GM23338 (cell line): ENCODE results near the gene ARHGEF10L. TPM values are rescaled to one million over a fixed set of nuclear protein-coding genes. Genes with fewer than 3 reads are reported as not detected.

Source experiments
- ATAC-seq: fragments of 200-7000 bp; cut with Tn5 transposase; 3 replicates; pipeline ENCODE4 v1.9.1; 2020
- DNase-seq: peaks from one replicate; pipeline ENCODE4 v3.0.0-alpha.2; 2015; ENCODE audit warnings: low spot score
- H2AFZ ChIP-seq: fragments of 200-600 bp; sonication (generic); 2 replicates; pipeline ENCODE4 v1.8.0; 2016; ENCODE audit warnings: antibody characterized with exemption, mild to moderate bottlenecking, moderate library complexity
- H3F3A ChIP-seq: fragments of 200-600 bp; sonication (generic); replicated peaks from 2 replicates; pipeline ENCODE4 v1.8.0; 2017; ENCODE audit warnings: antibody characterized with exemption, mixed run types, low read depth
- H3K27ac ChIP-seq: fragments of 200-600 bp; sonication (generic); 2 replicates; pipeline ENCODE4 v1.6.1; 2016; ENCODE audit warnings: low read depth
- H3K27me3 ChIP-seq: fragments of 200-600 bp; sonication (generic); 2 replicates; pipeline ENCODE4 v1.8.0; 2016; ENCODE audit warnings: mild to moderate bottlenecking, mixed run types, moderate library complexity; ENCODE audit not compliant: insufficient read depth
- H3K36me3 ChIP-seq: fragments of 200-600 bp; sonication (generic); 2 replicates; pipeline ENCODE4 v1.8.0; 2016; ENCODE audit warnings: mild to moderate bottlenecking; ENCODE audit not compliant: insufficient read depth
- H3K4me1 ChIP-seq: fragments of 200-600 bp; sonication (generic); 2 replicates; pipeline ENCODE4 v1.8.0; 2016; ENCODE audit warnings: mild to moderate bottlenecking, moderate library complexity; ENCODE audit not compliant: insufficient read depth
- H3K4me2 ChIP-seq: fragments of 200-600 bp; sonication (generic); 2 replicates; pipeline ENCODE4 v1.7.1; 2017; ENCODE audit warnings: mixed run types
- H3K4me3 ChIP-seq: fragments of 200-600 bp; sonication (generic); 2 replicates; pipeline ENCODE4 v1.6.1; 2016; ENCODE audit warnings: mixed run types
- H3K79me2 ChIP-seq: fragments of 200-600 bp; sonication (generic); replicated peaks from 2 replicates; pipeline ENCODE4 v1.8.0; 2017; ENCODE audit warnings: mild to moderate bottlenecking; ENCODE audit not compliant: insufficient read depth
- H3K9me2 ChIP-seq: fragments of 200-600 bp; sonication (generic); 2 replicates; pipeline ENCODE4 v1.8.0; 2017; ENCODE audit not compliant: insufficient read depth
- H4K20me1 ChIP-seq: fragments of 200-600 bp; sonication (generic); replicated peaks from 2 replicates; pipeline ENCODE4 v1.8.0; 2017; ENCODE audit warnings: mild to moderate bottlenecking; ENCODE audit not compliant: insufficient read depth
- H3K27ac Mint-ChIP-seq: 2 replicates; pipeline ENCODE4 v1.8.0; 2020; ENCODE audit warnings: inconsistent platforms, mild to moderate bottlenecking, moderate library complexity, mixed read lengths
- H3K27me3 Mint-ChIP-seq: 3 replicates; pipeline ENCODE4 v1.8.0; 2022; ENCODE audit warnings: low read depth, mild to moderate bottlenecking, moderate library complexity, mixed read lengths, inconsistent platforms; ENCODE audit not compliant: insufficient read depth, poor library complexity
- H3K36me3 Mint-ChIP-seq: 3 replicates; pipeline ENCODE4 v1.8.0; 2021; ENCODE audit warnings: low read depth, mild to moderate bottlenecking, inconsistent platforms, moderate library complexity, mixed read lengths
- H3K4me1 Mint-ChIP-seq: 3 replicates; pipeline ENCODE4 v1.8.0; 2020; ENCODE audit warnings: mild to moderate bottlenecking, inconsistent platforms, mixed read lengths
- H3K4me3 Mint-ChIP-seq: 3 replicates; pipeline ENCODE4 v1.8.0; 2021; ENCODE audit warnings: moderate library complexity, mild to moderate bottlenecking, inconsistent platforms, mixed read lengths
- H3K9me3 Mint-ChIP-seq: 3 replicates; pipeline ENCODE4 v1.8.0; 2020; ENCODE audit warnings: moderate library complexity, mild to moderate bottlenecking, inconsistent platforms, mixed read lengths
- CREB1 ChIP-seq: fragments of 250-450 bp; sonication (Bioruptor Pico); IDR thresholded peaks from 2 replicates; pipeline ENCODE4 v1.5.0; 2020; ENCODE audit warnings: low read depth, mild to moderate bottlenecking, moderate library complexity
- EZH2 ChIP-seq: fragments of 200-600 bp; sonication (generic); IDR thresholded peaks from one replicate; pipeline ENCODE4 v1.8.0; 2017; ENCODE audit warnings: antibody characterized with exemption, mild to moderate bottlenecking, low read depth; ENCODE audit not compliant: unreplicated experiment
- EZH2phosphoT487 ChIP-seq: fragments of 200-600 bp; sonication (generic); IDR thresholded peaks from one replicate; pipeline ENCODE4 v1.8.1; 2018; ENCODE audit warnings: antibody characterized with exemption; ENCODE audit not compliant: unreplicated experiment
- JUNB ChIP-seq: IDR thresholded peaks from one replicate; pipeline ENCODE4 v1.6.1; 2016; ENCODE audit warnings: antibody characterized with exemption; ENCODE audit not compliant: unreplicated experiment
- NANOG ChIP-seq: IDR thresholded peaks from 2 replicates; pipeline ENCODE4 v1.6.1; 2016; ENCODE audit warnings: antibody characterized with exemption, borderline replicate concordance
- POLR2AphosphoS5 ChIP-seq: IDR thresholded peaks from 2 replicates; pipeline ENCODE4 v1.6.1; 2016; ENCODE audit warnings: antibody characterized with exemption, low read depth
- STAT1 ChIP-seq: IDR thresholded peaks from one replicate; pipeline ENCODE4 v1.6.1; 2016; ENCODE audit warnings: antibody characterized with exemption; ENCODE audit not compliant: unreplicated experiment
- ZNF114 ChIP-seq: fragments of 250-450 bp; sonication (Bioruptor Pico); IDR thresholded peaks from 2 replicates; pipeline ENCODE4 v1.5.0; 2020; ENCODE audit warnings: mild to moderate bottlenecking, moderate library complexity
- ZNF331 ChIP-seq: fragments of 250-450 bp; sonication (Bioruptor Pico); IDR thresholded peaks from 2 replicates; pipeline ENCODE4 v1.5.0; 2020; ENCODE audit warnings: low read depth, mild to moderate bottlenecking, moderate library complexity
- polyA plus RNA-seq: library from polyadenylated mRNA; unstranded; fragments of >200 nt; fragmentation: Nextera tagmentation; extraction: Ambion mirVana; gene quantifications from 2 replicates; pipeline ENCODE4 v1.2.1, GENCODE V29; 2016
- total RNA-seq: library from RNA; depleted of rRNA; stranded (reverse); fragments of >200 nt; shearing (Covaris generic); gene quantifications from 2 replicates; pipeline ENCODE4 v1.2.3, GENCODE V29; 2014
- TF ChIP-seq, protein P1 (sequence below): IDR thresholded peaks from 2 replicates; pipeline ENCODE4 v1.6.1; 2016; ENCODE audit warnings: antibody characterized with exemption
- TF ChIP-seq, protein P2 (sequence below): fragments of 250-450 bp; sonication (Bioruptor Pico); IDR thresholded peaks from 2 replicates; pipeline ENCODE4 v1.5.0; 2020; ENCODE audit warnings: mild to moderate bottlenecking, moderate library complexity
- TF ChIP-seq, protein P3 (sequence below), 2 experiments: fragments of 200-600 bp in 1 of 2; sonication (generic) in 1 of 2; conservative IDR thresholded peaks; 2 replicates each; pipeline versions ENCODE4 v1.5.1 to v1.6.1; 2016 to 2017; ENCODE audit warnings: antibody characterized with exemption in 2 of 2, low read depth in 2 of 2, mild to moderate bottlenecking in 2 of 2, moderate library complexity in 1 of 2
- TF ChIP-seq, protein P4 (sequence below): IDR thresholded peaks from one replicate; pipeline ENCODE4 v1.6.1; 2018; ENCODE audit warnings: antibody characterized with exemption; ENCODE audit not compliant: unreplicated experiment

The ARHGEF10L gene
- total and polyA plus RNA-seq, 2 experiments from 2014 or later, result 12.1 to 46.8 TPM

DNA sequence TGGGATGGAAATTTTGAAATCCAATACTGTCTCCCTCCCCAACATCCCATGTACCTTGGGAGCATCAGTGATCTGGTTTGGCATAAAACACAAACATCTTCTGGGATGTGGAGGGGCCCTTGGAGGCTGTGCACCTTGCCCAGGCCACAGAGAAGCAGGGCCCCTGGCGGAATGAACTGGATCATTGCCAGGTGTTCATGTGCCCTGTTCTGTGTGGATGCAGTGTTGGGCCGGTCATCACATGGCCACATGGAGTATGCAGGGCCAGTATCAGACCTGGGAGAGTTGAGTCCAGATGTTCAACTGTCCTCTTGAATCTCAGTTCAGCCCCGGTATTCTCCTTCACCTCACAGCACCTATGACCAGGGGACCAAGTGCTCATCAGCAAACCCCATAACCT lies 26.9 kb downstream of the ARHGEF10L start:
- no peak overlapping the region for H3K27ac Mint-ChIP-seq
- Histone ChIP-seq H3K36me3 (no peaks in the 10 kb centered on the region), H3F3A (peaks cover 12% of the 10 kb centered on the region), H3K9me2 (no peaks in the 10 kb centered on the region), H2AFZ (no peak overlapping the region), H3K79me2 (peaks cover 100% of the 10 kb centered on the region), H3K4me2 (no peak overlapping the region), H3K4me3 (no peak overlapping the region), H4K20me1 (peaks cover 6% of the 10 kb centered on the region; the same call in 1 of the 2 replicates), H3K4me1 (peaks cover 49% of the 10 kb centered on the region), H3K27ac (no peak overlapping the region), H3K27me3 (no peaks in the 10 kb centered on the region)
- ATAC-seq (no peak), DNase-seq (no peak)
- H3K27me3 Mint-ChIP-seq, result peaks cover 35% of the 10 kb centered on the region
- H3K36me3 Mint-ChIP-seq, result no peaks in the 10 kb centered on the region; the same call in 2 of the 3 replicates
- TF ChIP-seq NANOG, result no peak
- TF ChIP-seq, protein P1, sequence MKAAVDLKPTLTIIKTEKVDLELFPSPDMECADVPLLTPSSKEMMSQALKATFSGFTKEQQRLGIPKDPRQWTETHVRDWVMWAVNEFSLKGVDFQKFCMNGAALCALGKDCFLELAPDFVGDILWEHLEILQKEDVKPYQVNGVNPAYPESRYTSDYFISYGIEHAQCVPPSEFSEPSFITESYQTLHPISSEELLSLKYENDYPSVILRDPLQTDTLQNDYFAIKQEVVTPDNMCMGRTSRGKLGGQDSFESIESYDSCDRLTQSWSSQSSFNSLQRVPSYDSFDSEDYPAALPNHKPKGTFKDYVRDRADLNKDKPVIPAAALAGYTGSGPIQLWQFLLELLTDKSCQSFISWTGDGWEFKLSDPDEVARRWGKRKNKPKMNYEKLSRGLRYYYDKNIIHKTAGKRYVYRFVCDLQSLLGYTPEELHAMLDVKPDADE, result no peak
- no peak for TF ChIP-seq EZH2phosphoT487
- TF ChIP-seq ZNF331, result no peak
- no peak for TF ChIP-seq EZH2
- TF ChIP-seq JUNB, result no peak
- TF ChIP-seq POLR2AphosphoS5, result no peak
- TF ChIP-seq, protein P2, sequence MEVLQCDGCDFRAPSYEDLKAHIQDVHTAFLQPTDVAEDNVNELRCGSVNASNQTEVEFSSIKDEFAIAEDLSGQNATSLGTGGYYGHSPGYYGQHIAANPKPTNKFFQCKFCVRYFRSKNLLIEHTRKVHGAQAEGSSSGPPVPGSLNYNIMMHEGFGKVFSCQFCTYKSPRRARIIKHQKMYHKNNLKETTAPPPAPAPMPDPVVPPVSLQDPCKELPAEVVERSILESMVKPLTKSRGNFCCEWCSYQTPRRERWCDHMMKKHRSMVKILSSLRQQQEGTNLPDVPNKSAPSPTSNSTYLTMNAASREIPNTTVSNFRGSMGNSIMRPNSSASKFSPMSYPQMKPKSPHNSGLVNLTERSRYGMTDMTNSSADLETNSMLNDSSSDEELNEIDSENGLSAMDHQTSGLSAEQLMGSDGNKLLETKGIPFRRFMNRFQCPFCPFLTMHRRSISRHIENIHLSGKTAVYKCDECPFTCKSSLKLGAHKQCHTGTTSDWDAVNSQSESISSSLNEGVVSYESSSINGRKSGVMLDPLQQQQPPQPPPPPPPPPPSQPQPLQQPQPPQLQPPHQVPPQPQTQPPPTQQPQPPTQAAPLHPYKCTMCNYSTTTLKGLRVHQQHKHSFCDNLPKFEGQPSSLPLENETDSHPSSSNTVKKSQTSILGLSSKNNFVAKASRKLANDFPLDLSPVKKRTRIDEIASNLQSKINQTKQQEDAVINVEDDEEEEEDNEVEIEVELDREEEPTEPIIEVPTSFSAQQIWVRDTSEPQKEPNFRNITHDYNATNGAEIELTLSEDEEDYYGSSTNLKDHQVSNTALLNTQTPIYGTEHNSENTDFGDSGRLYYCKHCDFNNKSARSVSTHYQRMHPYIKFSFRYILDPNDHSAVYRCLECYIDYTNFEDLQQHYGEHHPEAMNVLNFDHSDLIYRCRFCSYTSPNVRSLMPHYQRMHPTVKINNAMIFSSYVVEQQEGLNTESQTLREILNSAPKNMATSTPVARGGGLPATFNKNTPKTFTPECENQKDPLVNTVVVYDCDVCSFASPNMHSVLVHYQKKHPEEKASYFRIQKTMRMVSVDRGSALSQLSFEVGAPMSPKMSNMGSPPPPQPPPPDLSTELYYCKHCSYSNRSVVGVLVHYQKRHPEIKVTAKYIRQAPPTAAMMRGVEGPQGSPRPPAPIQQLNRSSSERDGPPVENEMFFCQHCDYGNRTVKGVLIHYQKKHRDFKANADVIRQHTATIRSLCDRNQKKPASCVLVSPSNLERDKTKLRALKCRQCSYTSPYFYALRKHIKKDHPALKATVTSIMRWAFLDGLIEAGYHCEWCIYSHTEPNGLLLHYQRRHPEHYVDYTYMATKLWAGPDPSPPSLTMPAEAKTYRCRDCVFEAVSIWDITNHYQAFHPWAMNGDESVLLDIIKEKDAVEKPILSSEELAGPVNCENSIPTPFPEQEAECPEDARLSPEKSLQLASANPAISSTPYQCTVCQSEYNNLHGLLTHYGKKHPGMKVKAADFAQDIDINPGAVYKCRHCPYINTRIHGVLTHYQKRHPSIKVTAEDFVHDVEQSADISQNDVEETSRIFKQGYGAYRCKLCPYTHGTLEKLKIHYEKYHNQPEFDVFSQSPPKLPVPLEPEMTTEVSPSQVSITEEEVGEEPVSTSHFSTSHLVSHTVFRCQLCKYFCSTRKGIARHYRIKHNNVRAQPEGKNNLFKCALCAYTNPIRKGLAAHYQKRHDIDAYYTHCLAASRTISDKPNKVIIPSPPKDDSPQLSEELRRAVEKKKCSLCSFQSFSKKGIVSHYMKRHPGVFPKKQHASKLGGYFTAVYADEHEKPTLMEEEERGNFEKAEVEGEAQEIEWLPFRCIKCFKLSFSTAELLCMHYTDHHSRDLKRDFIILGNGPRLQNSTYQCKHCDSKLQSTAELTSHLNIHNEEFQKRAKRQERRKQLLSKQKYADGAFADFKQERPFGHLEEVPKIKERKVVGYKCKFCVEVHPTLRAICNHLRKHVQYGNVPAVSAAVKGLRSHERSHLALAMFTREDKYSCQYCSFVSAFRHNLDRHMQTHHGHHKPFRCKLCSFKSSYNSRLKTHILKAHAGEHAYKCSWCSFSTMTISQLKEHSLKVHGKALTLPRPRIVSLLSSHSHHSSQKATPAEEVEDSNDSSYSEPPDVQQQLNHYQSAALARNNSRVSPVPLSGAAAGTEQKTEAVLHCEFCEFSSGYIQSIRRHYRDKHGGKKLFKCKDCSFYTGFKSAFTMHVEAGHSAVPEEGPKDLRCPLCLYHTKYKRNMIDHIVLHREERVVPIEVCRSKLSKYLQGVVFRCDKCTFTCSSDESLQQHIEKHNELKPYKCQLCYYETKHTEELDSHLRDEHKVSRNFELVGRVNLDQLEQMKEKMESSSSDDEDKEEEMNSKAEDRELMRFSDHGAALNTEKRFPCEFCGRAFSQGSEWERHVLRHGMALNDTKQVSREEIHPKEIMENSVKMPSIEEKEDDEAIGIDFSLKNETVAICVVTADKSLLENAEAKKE (CRISPR knock-in tag), result no peak
- TF ChIP-seq STAT1, result no peak
- TF ChIP-seq, protein P3, sequence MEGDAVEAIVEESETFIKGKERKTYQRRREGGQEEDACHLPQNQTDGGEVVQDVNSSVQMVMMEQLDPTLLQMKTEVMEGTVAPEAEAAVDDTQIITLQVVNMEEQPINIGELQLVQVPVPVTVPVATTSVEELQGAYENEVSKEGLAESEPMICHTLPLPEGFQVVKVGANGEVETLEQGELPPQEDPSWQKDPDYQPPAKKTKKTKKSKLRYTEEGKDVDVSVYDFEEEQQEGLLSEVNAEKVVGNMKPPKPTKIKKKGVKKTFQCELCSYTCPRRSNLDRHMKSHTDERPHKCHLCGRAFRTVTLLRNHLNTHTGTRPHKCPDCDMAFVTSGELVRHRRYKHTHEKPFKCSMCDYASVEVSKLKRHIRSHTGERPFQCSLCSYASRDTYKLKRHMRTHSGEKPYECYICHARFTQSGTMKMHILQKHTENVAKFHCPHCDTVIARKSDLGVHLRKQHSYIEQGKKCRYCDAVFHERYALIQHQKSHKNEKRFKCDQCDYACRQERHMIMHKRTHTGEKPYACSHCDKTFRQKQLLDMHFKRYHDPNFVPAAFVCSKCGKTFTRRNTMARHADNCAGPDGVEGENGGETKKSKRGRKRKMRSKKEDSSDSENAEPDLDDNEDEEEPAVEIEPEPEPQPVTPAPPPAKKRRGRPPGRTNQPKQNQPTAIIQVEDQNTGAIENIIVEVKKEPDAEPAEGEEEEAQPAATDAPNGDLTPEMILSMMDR (conservative IDR thresholded peaks at IDR 0.05; ENCODE audit: low read depth in 2 of 2), result no peak
- TF ChIP-seq, protein P4, sequence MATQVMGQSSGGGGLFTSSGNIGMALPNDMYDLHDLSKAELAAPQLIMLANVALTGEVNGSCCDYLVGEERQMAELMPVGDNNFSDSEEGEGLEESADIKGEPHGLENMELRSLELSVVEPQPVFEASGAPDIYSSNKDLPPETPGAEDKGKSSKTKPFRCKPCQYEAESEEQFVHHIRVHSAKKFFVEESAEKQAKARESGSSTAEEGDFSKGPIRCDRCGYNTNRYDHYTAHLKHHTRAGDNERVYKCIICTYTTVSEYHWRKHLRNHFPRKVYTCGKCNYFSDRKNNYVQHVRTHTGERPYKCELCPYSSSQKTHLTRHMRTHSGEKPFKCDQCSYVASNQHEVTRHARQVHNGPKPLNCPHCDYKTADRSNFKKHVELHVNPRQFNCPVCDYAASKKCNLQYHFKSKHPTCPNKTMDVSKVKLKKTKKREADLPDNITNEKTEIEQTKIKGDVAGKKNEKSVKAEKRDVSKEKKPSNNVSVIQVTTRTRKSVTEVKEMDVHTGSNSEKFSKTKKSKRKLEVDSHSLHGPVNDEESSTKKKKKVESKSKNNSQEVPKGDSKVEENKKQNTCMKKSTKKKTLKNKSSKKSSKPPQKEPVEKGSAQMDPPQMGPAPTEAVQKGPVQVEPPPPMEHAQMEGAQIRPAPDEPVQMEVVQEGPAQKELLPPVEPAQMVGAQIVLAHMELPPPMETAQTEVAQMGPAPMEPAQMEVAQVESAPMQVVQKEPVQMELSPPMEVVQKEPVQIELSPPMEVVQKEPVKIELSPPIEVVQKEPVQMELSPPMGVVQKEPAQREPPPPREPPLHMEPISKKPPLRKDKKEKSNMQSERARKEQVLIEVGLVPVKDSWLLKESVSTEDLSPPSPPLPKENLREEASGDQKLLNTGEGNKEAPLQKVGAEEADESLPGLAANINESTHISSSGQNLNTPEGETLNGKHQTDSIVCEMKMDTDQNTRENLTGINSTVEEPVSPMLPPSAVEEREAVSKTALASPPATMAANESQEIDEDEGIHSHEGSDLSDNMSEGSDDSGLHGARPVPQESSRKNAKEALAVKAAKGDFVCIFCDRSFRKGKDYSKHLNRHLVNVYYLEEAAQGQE, result no peak
- no peak for TF ChIP-seq ZNF114 (CRISPR knock-in tag)
- TF ChIP-seq CREB1 (CRISPR knock-in tag), result no peak
- peaks cover 85% of the 10 kb centered on the region for H3K4me1 Mint-ChIP-seq
- H3K4me3 Mint-ChIP-seq, result no peak overlapping the region; the same call in 2 of the 3 replicates
- no peaks in the 10 kb centered on the region for H3K9me3 Mint-ChIP-seq
